IPS-15b (cell line): ENCODE data around the gene UBE2D4.

Source experiments
- H3K27me3 ChIP-seq: one replicate; pipeline ENCODE4 v1.6.1; 2013; ENCODE audit warnings: low read length; ENCODE audit not compliant: control insufficient read depth, insufficient read depth
- H3K36me3 ChIP-seq: one replicate; pipeline ENCODE4 v1.6.1; 2013; ENCODE audit warnings: low read length; ENCODE audit not compliant: control insufficient read depth, insufficient read depth
- H3K4me1 ChIP-seq: one replicate; pipeline ENCODE4 v1.6.1; 2013; ENCODE audit warnings: mild to moderate bottlenecking, low read length; ENCODE audit not compliant: control insufficient read depth, insufficient read depth
- H3K4me3 ChIP-seq: one replicate; pipeline ENCODE4 v1.5.1; 2013; ENCODE audit warnings: low read depth, low read length
- H3K9ac ChIP-seq: one replicate; pipeline ENCODE4 v1.6.1; 2013; ENCODE audit warnings: low read depth, mild to moderate bottlenecking, low read length
- H3K9me3 ChIP-seq: one replicate; pipeline ENCODE4 v1.6.1; 2013; ENCODE audit warnings: mild to moderate bottlenecking, low read length; ENCODE audit not compliant: control insufficient read depth, insufficient read depth

Gene UBE2D4

DNA sequence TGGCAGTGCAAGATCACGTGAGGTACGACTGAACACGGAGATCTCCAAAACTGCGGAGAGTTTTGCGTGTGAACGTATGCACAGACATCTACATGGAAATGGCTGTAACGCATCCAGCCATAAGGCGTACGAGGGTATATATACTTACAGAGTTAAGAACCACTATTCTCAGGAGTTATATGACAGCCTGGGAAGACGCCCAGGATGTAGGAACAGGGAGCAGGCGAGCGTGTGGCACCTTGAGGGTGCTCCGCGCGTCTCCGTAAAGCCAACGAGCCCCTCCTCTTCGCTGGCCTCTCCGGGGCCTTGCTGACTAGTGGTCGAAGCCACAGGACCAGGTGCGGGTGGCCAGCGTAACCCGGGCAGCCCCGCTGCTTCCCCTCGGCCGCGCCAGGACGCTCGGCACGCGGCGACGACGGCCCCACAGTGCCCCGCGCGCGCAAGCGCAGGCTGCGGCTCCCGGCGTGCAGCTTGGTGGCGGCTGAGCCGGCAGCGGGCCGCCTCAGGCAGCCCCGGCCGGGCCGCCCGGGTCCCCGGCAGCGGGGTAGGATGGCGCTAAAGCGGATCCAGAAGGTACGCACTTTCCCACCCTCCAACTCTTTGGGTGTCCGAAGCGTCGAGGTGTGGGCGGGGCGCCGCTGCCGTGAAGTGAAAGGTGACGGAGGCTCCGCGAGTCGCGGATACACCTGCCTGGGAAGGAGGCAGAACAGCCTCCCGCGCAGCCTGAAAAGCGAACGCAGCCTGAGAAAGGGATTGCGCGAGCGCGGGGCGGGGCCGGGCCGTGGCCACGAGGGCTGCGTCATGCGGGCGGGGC is at the start of gene UBE2D4:
TSS of gene UBE2D4 (plus strand) at position 453 of the 814 bp plus-strand sequence. CDS start at position 550, 97 bp downstream.
- H3K4me3 ChIP-seq, result peak within 1 kb of the TSS; percentile 66
- H3K9me3 ChIP-seq, result no peaks in the 10 kb centered on the region
- peaks cover 3% of the 10 kb centered on the region for H3K4me1 ChIP-seq
- no peaks in the 10 kb centered on the region for H3K36me3 ChIP-seq
- peaks cover 14% of the 10 kb centered on the region for H3K27me3 ChIP-seq
- H3K9ac ChIP-seq, result peak within 1 kb of the TSS; percentile 79

DNA sequence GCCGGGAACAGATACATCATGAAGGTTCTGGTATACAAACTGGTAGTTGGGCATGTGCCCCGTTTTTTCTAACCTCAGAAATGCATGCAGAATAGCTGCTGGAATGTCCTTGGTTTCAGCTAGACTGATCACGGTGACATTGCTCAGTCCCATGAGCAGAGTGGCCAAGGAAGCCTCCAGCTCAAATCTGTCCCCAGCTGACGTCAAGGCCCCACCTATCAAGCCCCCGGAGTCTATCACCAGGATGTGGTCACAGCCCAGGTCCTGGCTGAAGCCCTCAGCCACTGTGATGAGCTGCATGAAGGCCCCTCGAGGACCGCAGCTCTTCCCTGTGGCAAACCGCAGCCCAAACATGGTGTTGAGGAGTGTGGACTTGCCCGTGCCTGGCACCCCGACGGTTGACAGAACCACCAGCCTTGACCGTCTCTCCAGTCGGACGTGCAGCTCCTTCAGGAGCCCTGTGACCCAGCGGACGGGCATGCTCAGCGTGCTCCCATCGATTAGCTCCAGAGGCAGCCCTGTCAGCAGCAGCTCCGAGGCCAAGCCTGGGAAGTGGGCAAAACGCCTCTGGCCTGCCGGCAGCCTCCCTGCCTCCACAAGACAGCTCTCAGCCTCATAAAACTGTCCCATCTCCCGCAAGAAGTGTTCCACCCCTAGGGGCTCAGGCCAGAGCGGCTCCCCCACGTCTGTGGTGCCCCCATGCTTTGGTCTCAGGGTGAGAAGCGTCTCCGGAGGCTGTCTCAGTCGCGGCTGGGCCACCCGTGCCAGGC is 49.1 kb upstream of the UBE2D4 start:
- Histone ChIP-seq H3K9ac (no peak overlapping the region), H3K27me3 (no peaks in the 10 kb centered on the region), H3K4me1 (peaks cover 4% of the 10 kb centered on the region), H3K4me3 (no peak overlapping the region), H3K9me3 (no peaks in the 10 kb centered on the region), H3K36me3 (peaks cover 40% of the 10 kb centered on the region)

DNA sequence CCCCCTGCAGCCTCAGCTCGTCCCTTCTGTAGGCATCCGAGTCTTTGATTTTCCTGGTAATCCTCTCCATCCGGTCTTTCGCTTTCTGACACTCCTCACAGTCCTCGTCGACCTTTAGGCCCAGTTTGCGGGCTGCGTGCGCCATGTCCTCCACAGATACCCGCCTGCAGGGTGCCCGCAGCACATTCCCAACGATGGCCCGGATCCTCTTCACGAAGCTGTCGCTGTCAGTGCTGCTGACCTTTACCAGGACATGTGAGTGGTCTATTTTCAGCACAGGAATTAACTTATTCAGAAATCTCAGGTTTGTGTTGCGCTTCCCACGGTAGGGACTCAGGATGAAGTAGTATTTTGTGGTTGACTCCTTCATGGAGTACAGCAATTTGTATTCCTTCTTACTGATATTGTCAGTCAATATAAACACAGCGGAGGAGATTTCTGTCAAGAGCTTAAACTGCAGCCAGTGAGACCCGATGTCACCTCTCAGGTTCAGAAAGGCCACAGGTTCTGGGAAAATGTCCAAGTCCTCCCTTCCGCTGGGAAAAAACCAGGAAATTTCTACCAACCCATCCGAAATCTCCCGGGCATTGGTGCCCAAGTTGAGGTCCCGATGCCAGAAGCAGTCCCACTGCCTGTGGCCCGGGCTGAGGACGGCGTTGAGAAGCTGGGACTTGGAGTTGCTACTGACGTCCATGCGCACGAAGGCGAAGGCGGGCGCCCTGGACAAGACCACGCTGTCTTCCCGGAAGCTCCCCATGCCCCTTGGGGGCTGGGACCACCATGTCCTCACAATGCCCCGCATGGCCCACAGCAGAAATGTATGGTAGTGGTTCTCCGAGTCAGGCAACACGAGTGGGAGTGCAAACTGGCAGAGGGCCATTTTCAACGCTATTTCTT is 48.0 kb upstream of the UBE2D4 start:
- Histone ChIP-seq H3K4me3 (no peak overlapping the region), H3K9me3 (no peaks in the 10 kb centered on the region), H3K36me3 (peaks cover 40% of the 10 kb centered on the region), H3K27me3 (no peaks in the 10 kb centered on the region), H3K9ac (no peak overlapping the region), H3K4me1 (peaks cover 4% of the 10 kb centered on the region)

DNA sequence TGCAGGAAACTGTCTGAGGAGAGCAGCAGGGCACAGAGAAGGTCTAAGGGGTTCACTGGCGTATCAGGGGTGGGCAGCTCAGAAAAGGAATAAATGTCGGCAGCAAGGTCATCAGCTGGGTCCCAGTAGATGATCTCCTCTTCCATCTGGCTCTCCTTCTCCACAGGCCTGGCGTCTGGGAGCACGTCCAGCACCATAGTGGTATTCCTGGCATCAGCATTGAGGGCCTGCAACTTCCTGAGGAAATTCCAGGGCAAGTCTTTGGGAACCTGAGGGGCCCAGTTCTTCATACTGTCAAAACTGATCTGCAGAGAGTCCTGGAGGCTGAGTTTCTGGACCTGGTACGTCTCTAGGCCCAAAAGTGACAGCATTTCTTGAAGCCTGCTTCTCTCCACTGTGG is 47.4 kb upstream of the UBE2D4 start:
- peaks cover 4% of the 10 kb centered on the region for H3K4me1 ChIP-seq
- no peak overlapping the region for H3K4me3 ChIP-seq
- H3K9me3 ChIP-seq, result no peaks in the 10 kb centered on the region
- H3K9ac ChIP-seq, result no peak overlapping the region
- no peaks in the 10 kb centered on the region for H3K27me3 ChIP-seq
- H3K36me3 ChIP-seq, result peaks cover 40% of the 10 kb centered on the region

DNA sequence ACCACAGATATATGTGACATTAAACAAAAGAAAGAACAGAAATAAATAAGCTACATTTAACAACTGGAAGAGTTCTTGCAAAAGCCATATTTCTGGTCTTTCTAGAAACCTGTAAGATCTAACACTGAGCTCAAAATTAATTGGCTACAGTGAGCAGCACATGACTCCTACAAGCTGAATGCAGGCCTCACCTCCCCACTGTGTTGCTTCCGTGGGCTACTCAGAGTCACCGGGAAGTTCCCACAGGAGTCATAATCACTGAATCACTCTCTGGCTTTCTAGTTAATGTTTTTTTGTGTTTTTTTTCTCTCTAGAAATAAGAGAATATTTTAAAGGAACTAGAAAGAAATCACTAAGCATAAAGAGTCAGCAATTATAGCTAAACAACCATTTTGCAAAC is 46.8 kb upstream of the UBE2D4 start:
- Histone ChIP-seq H3K36me3 (peaks cover 44% of the 10 kb centered on the region), H3K4me1 (peaks cover 4% of the 10 kb centered on the region), H3K27me3 (no peaks in the 10 kb centered on the region), H3K9ac (no peak overlapping the region), H3K9me3 (no peaks in the 10 kb centered on the region), H3K4me3 (no peak overlapping the region)

DNA sequence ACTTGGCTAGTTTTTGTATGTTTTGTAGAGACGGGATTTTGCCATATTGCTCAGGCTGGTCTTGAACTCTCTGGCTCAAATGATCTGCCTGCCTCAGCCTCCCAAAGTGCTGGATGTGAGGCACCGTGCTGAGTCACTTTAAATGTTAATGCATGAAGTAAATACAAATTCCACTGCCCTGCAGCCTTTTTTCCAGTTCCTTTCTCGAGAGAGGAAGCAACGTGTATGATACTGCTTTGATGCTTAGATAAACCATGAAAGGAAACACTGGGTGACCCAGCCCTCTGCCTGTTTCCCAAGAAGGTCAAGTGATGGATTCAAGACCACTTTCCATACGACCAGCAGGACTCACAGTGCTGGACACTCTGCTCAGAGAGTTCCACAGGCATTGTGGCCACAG is 45.6 kb upstream of the UBE2D4 start:
- Histone ChIP-seq H3K4me1 (peaks cover 4% of the 10 kb centered on the region), H3K9ac (no peak overlapping the region), H3K9me3 (no peaks in the 10 kb centered on the region), H3K27me3 (no peaks in the 10 kb centered on the region), H3K4me3 (no peak overlapping the region), H3K36me3 (peaks cover 44% of the 10 kb centered on the region)

DNA sequence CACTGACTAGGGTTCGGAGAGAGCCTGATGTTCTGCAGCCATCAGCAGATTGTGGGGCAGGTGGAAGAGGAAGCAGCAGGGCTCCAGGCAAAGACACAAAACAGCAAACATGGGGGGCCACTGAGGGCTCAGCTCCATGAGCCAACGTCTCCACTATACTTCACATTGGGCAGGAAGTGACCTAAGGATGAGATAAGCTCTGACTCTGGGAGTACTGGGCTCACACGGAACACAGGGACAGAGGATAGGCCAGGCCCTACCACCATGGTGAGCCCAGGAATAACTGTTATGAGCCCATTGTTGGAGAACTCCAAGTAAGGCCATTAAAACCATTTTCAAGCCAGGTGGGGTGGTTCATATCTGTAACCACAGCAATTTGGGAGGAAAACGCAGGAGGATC is 42.0 kb upstream of the UBE2D4 start:
- no peaks in the 10 kb centered on the region for H3K27me3 ChIP-seq
- H3K4me3 ChIP-seq, result no peak overlapping the region
- H3K4me1 ChIP-seq, result peaks cover 4% of the 10 kb centered on the region
- H3K9ac ChIP-seq, result no peak overlapping the region
- H3K9me3 ChIP-seq, result no peaks in the 10 kb centered on the region
- peaks cover 14% of the 10 kb centered on the region for H3K36me3 ChIP-seq

DNA sequence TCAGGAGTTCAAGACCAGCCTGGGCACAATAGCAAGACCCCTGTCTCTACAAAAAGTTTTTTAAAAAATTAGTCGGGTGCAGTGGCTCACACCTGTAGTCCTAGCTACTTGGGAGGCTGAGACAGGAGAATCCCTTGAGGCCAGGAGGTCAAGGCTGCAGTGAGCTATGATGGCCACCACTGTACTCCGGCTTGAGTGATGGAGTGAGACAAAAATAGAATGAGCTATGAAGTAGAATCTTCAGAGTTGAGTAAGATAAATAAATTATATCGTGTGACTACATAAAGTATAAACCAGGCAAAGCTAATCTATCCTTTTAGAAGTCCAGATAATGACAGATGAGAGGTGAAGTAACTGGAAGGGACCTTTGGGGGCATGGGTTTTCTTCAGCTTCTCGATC is 41.6 kb upstream of the UBE2D4 start:
- Histone ChIP-seq H3K9ac (no peak overlapping the region), H3K36me3 (peaks cover 10% of the 10 kb centered on the region)

DNA sequence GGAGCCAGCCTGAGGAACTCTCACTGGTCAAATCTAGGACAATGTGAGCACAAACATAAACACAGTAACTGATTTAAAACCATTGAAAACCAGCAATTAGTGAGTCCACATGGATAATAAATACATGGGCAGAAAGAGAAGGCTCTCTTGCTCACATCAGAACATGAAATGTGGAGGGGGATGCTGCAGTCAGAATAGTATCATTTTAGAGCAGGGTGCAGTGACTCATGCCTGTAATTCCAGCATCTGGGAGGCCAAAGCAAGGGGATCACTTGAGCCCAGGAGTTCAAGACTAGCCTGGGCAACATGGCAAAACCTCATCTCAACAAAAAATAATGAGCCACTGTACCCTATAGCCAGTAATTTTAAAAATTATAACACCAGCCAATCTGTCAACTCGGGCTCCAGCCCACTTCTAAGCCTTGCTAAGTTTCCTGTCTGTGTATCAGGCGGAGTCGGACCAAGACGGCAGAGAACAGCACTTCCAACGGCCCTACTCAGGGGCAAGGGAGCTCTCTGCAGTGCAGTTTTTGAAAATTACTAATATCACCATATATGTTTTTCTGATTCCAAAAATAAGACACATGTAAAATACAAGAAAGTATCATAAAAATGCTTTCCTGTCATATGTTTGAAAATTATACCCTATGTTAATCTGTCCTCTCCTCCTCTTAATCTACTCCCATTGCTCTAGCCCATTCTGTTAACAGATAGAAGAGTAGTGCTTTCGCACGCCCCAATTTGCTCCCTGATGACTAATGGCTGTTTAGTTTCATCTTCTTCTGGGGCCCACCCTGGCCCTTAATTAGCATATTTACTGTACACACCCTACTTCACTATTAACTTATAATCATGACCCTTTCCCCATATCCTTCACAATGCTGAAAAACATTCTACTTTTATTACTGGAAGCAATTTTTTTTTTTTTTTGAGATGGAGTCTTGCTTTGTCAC is 37.0 kb upstream of the UBE2D4 start:
- Histone ChIP-seq H3K4me3 (no peak overlapping the region), H3K27me3 (no peaks in the 10 kb centered on the region), H3K36me3 (peaks cover 2% of the 10 kb centered on the region), H3K4me1 (no peaks in the 10 kb centered on the region), H3K9me3 (no peaks in the 10 kb centered on the region), H3K9ac (no peak overlapping the region)

More for the DNA sequence above, 41.6 kb upstream of the UBE2D4 start:
- Histone ChIP-seq H3K4me3 (no peak overlapping the region), H3K27me3 (no peaks in the 10 kb centered on the region), H3K4me1 (peaks cover 4% of the 10 kb centered on the region), H3K9me3 (no peaks in the 10 kb centered on the region)

DNA sequence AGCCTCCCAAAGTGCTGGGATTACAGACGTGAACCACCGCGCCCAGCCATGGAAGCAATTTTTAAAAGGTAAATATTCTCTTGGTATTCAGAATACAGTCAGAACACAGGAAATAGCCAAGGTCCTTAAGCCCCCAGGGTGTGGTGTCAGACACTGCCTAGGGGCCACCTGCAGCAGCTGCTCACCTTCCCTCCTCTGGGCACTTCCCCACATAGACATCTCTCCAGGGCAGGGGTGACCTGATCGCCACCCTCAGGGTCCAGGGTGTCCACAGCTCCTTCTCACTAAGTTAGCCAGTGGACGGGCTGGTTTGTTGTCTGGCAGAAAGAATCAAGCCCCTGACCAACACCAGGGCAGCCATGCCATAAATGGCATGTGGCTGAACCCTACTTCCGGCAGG is 35.8 kb upstream of the UBE2D4 start:
- Histone ChIP-seq H3K27me3 (no peaks in the 10 kb centered on the region), H3K36me3 (no peaks in the 10 kb centered on the region), H3K9me3 (no peaks in the 10 kb centered on the region), H3K4me3 (no peak overlapping the region), H3K9ac (no peak overlapping the region), H3K4me1 (no peaks in the 10 kb centered on the region)
